ENCODE results near the gene TMEM92.

Gene TMEM92

GRCh38 chr17:50274142-50274896, at the start of gene TMEM92:
TSS of gene TMEM92 (plus strand) at chr17:50274466. CDS start at chr17:50274502, 36 bp downstream.
- no peak for DNase-seq (ENCODE audit: low read depth)

DNA sequence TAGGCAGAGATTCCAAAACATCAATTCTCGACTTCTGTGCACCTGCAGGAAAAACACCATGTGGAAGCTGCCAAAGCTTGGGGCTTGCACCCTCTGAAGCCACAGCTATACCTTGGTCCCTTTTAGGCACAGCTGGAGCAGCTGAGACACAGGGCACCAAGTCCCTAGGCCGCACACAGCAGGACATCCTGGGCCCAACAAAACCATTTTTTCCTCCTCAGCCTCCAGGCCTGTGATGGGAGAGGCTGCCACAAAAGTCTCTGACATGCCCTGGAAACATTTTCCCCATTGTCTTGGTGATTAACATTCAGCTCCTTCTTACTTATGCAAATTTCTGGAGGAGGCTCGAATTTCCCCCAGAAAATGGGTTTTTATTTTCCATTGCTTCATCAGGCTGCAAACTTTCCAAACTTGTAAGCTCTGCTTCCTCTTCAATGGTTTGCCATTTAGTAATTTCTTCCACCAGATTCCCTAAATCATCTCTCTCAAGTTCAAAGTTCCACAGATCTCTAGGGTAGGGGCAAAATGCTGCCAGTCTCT, 48.5 kb upstream of the TMEM92 start:
- no peak for DNase-seq (ENCODE audit: low read depth)

DNA sequence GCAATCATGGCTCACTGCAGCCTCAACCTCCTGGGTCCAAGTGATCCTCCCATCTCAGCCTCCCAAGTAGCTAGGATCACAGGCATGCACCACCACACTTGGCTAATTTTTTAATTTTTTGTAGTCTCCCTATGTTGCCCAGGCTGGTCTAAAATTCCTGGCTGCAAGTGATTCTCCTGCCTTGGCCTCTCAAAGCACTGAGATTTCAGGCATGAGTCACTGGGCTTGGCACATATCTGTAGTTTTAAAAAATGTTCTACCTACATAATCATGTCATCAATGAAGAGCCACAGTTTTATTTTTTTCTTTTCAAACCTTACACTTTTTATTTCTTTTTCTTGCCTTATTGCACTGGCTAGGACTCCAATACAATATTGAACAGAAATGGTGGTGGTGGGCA, 39.7 kb upstream of the TMEM92 start:
- DNase-seq (ENCODE audit: low read depth): no peak

GRCh38 chr17:50237901-50238300, 36.4 kb upstream of the TMEM92 start:
- no peak for DNase-seq (ENCODE audit: low read depth)

GRCh38 chr17:50238601-50239280, 35.5 kb upstream of the TMEM92 start:
- DNase-seq (ENCODE audit: low read depth): no peak

DNA sequence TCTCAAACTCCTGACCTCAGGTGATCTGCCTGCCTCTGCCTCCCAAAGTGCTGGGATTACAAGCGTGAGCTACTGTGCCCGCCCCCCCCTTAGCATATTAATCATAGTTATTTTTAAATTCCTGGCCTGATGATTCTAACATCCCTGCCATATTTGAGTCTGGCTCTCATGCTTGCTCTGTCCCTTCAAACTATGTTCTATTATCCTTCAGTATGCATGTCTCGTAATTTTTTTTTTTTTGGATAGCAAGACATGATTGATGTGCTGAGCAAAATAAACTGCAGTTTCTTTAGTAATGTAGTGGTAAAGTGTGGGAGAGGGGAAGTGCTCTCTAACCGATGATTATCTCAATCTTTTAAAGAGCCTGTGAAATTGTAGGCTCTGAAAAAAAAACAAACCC, 34.3 kb upstream of the TMEM92 start:
- DNase-seq (ENCODE audit: low read depth): no peak

- no peak for DNase-seq (ENCODE audit: low read depth)
Measured at GRCh38 chr17:50240851-50241250, 33.4 kb upstream of the TMEM92 start.

GRCh38 chr17:50241431-50241830, 32.8 kb upstream of the TMEM92 start:
- no peak for DNase-seq (ENCODE audit: low read depth)

DNA sequence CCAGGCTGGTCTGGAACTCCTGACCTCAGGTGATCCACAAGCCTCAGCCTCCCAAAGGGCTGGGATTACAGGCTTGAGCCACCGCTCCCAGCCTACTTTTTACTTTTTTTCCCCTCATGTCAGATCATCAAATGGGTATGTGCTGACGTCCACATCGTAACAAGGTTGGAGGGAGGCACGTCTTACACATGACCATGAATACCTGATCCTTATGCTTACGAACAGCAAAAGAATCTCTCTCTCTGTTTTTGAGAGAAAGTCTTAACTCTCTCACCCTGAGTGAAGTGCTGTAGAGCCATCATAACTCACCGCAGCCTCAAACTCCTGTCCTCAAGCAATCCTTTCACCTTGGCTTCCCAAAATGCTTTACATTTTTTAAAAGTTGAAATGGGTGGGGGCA, 29.5 kb upstream of the TMEM92 start:
- DNase-seq (ENCODE audit: low read depth): no peak

DNA sequence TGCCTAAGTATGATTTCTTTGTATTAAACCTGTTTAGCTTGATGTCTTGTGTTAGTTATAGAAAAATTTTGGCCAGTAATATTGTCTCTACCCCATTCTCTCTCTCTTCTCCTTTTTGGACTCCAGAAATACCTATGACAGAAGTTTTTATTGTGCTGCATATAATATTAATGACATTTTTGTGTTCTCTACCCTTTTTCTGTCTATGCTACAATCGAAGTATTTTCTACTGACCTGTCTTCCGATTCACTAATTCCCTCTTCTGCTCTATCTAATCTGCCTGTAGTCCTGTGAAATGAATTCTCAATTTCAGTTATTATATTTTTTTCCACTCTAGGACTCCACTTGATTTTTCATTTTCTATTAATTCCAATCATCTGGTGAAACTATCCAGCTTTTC, 26.0 kb upstream of the TMEM92 start:
- DNase-seq (ENCODE audit: low read depth): no peak

GRCh38 chr17:50252781-50253180, 21.5 kb upstream of the TMEM92 start:
- DNase-seq (ENCODE audit: low read depth): no peak

- no peak for DNase-seq (ENCODE audit: low read depth)
Measured at GRCh38 chr17:50255766-50256635, 18.3 kb upstream of the TMEM92 start.

GRCh38 chr17:50256826-50257618, 17.2 kb upstream of the TMEM92 start:
- DNase-seq (ENCODE audit: low read depth): no peak

GRCh38 chr17:50257676-50258224, 16.5 kb upstream of the TMEM92 start:
- DNase-seq (ENCODE audit: low read depth): no peak

GRCh38 chr17:50258647-50259476, 15.4 kb upstream of the TMEM92 start:
- DNase-seq (ENCODE audit: low read depth): no peak

DNA sequence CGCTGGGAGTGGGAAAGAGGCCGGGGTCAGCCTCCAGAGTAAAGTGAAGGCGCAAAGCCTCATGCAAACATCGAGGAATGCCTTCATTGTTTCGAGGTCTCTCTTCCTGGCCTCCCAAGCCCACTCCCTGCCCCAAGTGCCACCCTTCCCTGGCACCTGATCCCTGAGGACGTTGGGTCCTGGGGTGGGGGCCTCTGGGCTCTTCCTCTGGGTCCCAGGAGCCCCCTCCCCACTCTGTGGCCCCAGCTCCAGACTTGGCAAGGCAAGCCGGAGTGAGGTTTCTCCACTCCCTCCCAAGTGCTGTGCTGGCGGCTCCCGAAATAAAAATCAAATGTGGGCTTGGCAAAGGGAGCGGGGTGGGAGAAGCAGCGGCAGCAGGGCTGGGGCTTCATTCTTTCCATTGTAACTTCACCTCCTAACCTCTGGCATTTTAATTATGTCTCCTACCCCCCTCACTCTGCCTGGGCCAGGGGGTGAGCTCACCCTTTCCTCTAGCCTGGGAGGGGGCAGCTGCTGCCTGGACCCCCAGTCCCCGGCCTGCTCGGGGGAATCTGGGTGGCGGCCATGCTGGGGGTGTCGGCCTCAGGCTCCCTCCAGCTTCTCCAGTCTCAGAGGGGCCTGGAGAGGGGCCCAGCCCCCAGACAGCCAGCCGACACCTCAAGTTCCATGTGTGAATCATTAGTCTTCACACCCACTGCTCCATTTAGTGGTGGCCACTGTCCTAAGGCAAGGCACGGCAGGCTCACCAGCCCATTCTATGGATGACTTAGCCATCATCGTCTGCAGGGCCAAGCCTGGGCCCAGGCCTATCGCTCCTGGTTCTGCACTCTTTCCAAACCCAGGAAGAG, 14.6 kb upstream of the TMEM92 start:
- no peak for DNase-seq (ENCODE audit: low read depth)

DNA sequence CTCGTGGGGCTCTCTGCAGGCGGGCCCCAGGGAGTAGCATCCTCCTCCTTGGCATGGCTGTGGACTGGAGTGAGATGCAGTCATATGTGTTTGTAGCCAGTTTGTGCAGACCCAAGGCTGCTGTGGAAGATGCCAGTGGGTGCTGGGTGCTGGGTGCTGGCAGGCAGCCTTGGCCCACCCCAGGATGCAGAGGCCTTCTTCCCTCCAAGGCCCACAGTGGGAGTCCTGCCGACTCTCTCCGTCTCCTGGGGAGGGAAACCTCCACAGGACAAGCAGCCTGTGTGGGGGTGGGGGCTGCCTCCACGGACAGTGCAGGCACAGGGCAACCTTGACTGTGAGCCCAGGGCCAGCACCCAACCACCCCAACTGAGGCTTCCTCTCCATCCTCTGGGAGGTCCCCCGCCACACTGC, 13.8 kb upstream of the TMEM92 start:
- no peak for DNase-seq (ENCODE audit: low read depth)

GRCh38 chr17:50261051-50261915, 13.0 kb upstream of the TMEM92 start:
- no peak for DNase-seq (ENCODE audit: low read depth)

Measured in activated T-helper 1 cell treated with Interleukin-2 at 50 U/mL for 16 hours (primary cell).